ENCODE measurements around the gene HOXD9.

HOXD9 gene

DNA sequence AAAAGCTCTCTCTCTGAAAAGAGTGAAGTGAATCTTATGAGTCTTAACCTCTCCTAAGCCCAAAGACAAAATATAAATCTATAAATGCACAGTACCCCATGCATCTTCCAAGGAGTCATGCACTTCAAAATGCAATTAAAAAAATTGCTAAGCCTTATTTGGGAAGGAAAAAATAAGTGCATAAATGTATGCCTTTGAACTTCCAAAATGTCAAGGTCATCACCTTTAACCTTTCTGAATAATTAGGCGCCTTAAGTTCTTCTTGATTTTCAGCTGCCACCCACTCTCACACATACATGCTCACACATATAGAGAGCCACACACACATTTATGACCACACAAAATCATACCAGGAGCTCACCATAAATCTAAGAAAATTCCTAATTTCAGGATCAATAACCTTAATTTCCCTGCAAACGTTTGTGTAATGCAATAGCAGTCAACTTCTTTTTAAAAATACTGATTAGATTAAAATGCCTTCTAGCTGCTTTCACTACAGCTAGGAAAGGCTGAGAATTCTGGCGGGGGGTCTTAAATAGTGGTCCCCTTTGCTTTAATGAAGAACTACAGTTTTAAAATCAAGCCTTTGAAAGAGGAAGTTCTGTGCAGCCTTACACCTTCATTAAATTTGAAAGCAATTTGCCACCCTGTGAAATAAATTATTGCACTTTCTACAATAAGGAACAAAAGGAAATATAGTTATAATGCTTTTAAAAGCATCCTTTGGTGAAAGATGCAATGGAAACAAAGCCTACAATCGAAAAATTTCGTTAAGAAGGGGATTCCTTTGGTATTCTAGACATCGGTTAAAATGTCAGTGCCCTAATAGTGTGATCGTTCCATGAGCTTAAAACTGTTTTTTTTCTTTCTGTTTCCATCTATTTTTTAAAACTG lies 11.9 kb upstream of the HOXD9 start:
- no peak for DNase-seq (ENCODE audit: low read depth)

GRCh38 chr2:176111309-176111663 lies 11.2 kb upstream of the HOXD9 start:
- no peak for DNase-seq (ENCODE audit: low read depth)

DNA sequence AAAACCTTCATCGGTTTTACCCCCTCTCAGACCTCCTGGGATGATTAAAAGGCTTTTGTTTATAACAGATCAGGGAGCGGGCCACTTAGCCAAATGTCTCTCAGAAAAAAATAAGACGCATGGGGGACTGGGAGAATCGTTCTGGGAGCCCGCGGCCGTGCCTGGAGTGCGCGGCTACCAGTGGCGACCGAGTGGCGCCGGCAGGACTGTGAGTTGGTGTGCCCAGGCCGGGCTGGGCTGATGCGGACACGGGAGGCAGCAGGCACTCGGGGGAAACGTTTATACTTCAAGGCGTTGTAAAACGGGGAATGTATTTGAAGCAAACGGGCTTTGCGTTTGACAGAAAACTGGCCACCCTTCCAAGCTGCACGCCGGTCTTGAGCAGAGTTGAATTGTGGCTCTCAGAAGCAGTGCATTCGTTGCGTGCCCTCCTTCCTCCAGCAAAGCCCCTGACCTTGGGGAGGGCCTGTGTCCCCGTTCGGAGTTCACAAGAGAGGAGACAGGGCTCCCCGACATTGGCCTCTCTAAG lies 10.6 kb upstream of the HOXD9 start:
- DNase-seq (ENCODE audit: low read depth) = no peak

DNA sequence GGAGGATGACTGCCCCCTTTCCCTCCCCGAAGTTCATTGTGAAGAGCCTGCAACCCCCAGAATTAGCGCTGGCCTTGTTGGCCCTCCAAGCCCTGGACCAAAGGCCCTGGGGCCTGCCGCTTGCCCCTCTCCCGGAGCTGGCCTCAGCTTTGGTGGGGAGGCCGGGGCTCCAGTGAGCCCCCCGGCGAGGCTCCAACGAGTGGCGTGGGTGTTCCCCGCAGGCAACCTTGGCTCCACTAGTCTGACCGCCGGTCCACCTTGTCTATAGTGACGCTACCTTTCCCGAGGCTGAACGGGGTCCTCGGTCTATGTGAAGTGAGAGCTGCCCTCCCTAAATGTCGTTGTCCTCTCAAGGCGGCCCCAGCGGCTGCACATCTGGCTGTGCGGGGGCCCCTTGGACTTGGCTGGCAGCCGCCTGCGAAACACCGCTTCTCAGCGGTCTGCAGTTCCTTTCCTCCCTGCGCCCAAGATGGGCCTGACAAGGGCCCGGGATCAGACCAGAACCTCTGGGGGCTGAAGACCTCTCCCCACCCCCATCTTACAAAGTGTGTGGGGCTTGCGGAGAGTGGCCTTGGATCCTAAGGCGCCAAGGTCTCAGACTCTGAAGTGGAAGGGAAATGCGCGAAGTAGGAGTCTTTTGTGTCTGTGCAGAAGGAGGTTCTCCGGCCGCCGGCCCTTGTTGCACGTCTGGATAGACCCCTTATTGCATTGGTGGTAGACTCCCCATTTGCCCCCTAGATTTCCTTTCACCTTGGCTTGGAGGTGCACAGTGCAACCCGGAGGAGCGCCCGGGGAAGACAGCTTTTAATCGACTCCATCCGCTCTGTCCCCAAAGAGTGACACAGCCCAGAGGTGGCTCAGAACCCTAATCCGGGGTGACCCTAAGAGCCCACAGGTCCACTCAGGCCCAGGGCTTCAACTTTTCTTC lies 9.9 kb upstream of the HOXD9 start:
- no peak for DNase-seq (ENCODE audit: low read depth)

GRCh38 chr2:176114120-176114929 lies 8.2 kb upstream of the HOXD9 start:
- no peak for DNase-seq (ENCODE audit: low read depth)

DNA sequence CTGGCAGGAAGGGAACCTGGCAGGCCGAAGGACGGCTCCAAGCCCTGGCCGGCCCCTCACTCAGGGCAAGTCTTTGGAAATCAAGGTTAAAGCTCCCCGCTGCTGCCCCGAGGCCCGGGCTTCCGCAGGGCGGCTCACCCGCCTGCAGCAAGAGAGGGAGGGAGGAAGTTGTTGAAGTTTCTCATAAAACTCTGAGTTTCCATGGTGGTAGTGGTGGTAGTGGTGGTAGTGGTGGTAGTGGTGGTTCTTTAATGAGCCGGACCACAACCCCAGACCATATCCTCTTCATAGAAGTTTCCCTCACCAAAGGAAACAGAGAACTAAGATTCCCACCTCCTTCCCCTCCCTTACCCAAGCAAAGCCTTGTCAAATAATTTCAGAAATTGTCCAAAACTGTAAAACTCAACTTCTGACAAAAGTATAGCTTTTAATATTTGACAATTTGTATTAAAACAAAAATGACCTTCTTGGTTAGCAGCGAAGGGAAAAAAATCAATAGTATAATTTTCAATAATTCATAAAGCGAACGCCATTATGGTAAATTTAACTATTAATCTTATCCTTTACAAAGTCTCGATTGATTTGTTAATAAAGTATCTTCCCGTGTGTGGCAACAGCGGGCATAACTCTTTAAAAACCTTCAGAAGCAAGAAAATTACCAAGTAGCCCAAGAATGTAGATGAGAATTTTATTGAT lies 7.4 kb upstream of the HOXD9 start:
- DNase-seq (ENCODE audit: low read depth) = no peak

DNA sequence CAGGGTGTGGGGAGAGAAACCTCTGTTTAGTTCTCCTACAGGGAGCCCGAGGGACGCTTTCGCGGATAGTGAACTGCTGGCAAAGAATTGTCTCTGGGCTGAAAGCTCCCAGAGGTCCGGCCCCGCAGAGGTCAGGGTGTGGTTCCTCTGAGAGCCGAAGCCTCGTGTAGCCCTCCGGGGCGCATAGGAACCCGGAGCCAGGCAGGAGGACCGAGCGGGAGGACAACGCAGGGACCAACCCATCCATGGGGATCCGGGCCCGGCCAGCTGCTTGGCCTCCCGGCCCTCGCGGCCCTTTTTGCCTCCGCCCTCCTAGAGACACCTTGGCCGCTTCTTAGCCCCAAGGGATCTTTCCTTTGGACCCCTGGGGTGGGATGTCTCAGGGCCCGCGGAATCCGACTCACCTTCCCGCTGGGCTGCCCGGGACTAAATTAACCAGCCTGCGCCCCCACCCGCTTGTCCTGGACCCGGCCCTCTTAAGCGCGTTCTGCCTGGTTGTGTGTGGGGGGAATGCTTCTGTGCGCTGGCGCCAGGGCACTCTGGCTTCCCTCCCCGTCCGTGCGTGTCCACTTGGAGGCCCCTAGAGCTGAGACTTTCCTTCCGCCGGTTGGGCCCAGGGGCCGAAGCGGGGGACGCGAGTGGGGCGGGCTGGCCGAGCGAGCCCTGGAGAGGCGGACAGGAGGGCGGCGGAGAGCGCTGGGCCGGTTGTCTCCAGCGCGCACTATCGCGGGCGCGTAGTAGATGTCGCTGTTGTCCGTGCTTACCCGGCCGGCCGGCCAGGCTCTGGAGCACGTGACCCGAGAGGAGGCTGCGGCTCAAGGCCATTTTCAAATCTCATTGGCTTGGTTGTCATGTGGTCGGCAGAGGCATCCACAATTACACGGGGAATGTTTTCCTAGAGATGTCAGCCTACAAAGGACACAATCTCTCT lies 6.4 kb upstream of the HOXD9 start, which contains the start of gene HOXD10:
TSS of gene HOXD10 (plus strand) at position 896 of the 931 bp plus-strand sequence. CDS start 56 bp downstream, outside the sequence.
- DNase-seq (ENCODE audit: low read depth) = no peak

DNA sequence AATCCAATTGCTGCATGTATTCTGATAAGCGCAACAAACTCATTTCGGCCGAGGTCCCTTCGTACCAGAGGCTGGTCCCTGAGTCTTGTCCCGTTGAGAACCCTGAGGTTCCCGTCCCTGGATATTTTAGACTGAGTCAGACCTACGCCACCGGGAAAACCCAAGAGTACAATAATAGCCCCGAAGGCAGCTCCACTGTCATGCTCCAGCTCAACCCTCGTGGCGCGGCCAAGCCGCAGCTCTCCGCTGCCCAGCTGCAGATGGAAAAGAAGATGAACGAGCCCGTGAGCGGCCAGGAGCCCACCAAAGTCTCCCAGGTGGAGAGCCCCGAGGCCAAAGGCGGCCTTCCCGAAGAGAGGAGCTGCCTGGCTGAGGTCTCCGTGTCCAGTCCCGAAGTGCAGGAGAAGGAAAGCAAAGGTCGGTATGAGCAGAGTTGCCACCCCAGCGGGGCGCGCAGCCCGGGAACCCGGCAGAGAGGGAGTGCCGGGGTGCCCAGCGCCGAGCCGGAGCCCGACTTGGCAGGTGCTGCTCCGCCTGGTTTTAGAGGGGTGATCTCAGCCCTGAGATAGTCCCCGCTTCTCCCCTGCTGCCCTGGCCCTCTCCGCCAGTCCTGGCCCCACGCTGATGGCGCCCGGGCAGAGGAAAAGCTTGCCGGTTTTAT lies 5.2 kb upstream of the HOXD9 start:
- DNase-seq (ENCODE audit: low read depth) = no peak

DNA sequence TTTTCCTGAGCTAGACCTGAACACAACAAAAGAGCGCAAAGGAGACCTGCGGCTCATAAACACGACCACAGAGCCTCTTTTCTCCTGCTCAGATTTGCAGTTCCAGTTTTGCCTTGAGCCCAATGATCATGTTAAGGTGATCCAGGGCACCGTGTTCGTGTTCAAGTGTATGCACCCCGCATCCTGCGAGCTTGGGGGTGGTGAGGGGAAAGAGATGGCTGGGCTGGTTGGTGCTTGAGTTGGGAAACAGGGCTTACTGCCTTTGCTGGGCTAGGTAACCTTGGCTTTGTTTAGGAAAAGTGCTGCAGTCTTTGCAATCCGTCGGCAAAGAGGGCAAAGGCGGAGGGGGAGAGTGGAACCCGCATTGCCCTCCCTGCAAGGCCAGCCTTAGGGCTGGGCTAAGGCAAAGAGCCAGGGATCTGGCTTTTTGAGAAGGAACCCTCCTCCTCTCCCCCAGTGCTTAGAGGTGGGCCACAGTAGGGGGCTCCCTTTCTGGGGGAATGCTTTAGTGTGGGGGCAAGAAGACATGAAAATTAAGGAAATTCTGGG lies 4.6 kb upstream of the HOXD9 start:
- DNase-seq (ENCODE audit: low read depth) = no peak

DNA sequence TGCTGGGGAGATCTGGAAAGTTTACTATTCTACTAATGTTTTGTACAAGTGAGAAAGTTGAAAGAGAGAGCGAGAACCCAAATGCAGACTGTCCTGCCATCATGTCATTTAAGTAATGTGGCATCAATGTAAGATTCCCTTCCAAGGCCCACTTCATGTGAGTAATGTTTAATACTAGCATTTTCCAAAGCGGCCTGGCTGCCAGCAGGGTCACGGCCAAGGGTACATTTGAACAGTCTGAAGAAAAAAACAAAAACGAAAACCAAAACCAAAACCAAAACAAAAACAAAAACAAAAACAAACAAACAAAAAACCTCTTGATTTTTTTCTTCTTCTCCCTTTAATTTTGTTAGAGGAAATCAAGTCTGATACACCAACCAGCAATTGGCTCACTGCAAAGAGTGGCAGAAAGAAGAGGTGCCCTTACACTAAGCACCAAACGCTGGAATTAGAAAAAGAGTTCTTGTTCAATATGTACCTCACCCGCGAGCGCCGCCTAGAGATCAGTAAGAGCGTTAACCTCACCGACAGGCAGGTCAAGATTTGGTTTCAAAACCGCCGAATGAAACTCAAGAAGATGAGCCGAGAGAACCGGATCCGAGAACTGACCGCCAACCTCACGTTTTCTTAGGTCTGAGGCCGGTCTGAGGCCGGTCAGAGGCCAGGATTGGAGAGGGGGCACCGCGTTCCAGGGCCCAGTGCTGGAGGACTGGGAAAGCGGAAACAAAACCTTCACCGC lies 3.7 kb upstream of the HOXD9 start:
- DNase-seq (ENCODE audit: low read depth) = no peak

GRCh38 chr2:176120364-176121189 lies 1.9 kb upstream of the HOXD9 start:
- no peak for DNase-seq (ENCODE audit: low read depth)

- no peak for DNase-seq (ENCODE audit: low read depth)
Observed at GRCh38 chr2:176121190-176122051, 1.1 kb upstream of the HOXD9 start.

GRCh38 chr2:176122052-176122682 lies 352 bp upstream of the HOXD9 start:
- DNase-seq (ENCODE audit: low read depth) = no peak

DNA sequence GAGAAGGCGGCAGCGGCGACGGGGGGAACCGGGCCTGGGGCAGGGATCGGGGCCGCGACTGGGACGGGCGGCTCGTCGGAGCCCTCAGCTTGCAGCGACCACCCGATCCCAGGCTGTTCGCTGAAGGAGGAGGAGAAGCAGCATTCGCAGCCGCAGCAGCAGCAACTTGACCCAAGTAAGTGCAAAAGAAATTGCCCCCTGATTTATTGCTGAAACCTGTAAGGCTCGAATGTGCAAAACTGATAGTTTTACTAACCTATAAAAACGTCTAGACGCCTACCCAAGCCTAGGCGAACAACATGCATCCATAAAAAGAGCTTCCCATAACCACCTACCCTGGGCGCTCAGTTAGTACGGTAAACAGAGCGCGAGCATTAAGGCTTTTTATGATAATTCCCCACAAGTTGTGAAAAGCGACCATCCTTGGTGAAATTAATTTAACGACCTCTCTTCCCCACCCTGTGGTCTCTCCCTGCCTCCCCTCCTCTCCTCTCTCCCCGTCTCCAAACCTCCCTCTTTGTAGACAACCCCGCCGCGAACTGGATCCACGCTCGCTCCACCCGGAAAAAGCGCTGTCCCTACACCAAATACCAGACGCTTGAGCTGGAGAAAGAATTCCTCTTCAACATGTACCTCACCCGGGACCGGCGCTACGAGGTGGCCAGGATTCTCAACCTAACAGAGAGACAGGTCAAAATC lies 1.0 kb downstream of the HOXD9 start:
- no peak for DNase-seq (ENCODE audit: low read depth)

All from T-helper 22 cell (primary cell).